Measurements from ENCODE around the gene CDH18.

Gene CDH18

DNA sequence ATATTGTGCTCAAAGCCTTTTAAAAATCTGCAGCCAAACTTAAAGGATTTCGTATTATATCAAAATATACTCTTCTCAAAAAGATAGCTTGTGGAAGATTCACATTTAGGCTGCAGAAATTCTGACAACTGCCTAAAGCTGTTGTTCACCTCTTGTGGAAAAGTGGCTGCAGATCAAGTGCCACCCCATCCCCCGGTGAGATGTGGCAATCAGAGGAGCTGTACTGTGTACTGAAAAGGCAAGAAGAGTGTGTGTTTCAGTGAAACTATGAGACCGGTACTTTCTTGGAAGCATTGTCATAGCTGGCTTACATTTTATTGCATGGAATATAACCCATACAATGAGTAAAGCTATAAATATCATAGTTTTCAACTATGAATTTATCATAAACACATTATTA is 64.3 kb downstream of the CDH18 start:
- no peak overlapping the region for H3K9ac ChIP-seq (ENCODE audit: low read length)
- H3K27me3 ChIP-seq (ENCODE audit: control insufficient read depth, insufficient read depth, low read length): no peaks in the 10 kb centered on the region
- no peaks in the 10 kb centered on the region for H3K4me1 ChIP-seq (ENCODE audit: control insufficient read depth, insufficient read depth, low read length)
- H3K27ac ChIP-seq (ENCODE audit: low read depth, low read length): no peak overlapping the region
- no peaks in the 10 kb centered on the region for H3K36me3 ChIP-seq (ENCODE audit: control insufficient read depth, insufficient read depth, low read length)
- no peak overlapping the region for H3K4me3 ChIP-seq (ENCODE audit: low read length)

DNA sequence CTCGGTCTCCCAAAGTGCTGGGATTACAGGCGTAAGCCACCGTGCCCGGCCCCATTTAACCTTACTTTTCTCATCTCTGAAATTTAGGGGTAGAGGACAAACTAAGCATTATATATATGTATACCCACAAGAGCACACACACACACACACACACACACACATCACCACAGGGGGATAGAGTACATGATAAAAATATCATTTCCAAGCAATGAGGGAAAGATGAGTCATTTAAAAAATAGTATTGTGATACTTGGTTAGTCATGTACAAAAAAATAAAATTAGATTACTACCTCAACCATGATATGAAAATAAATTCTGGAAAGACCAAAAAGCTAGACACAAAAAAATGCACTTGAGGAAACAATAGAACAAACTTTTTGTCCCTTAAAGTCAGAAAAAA is 67.2 kb downstream of the CDH18 start:
- no peaks in the 10 kb centered on the region for H3K4me1 ChIP-seq (ENCODE audit: control insufficient read depth, insufficient read depth, low read length)
- no peaks in the 10 kb centered on the region for H3K36me3 ChIP-seq (ENCODE audit: control insufficient read depth, insufficient read depth, low read length)
- H3K9ac ChIP-seq (ENCODE audit: low read length): no peak overlapping the region
- H3K27me3 ChIP-seq (ENCODE audit: control insufficient read depth, insufficient read depth, low read length): no peaks in the 10 kb centered on the region
- no peak overlapping the region for H3K4me3 ChIP-seq (ENCODE audit: low read length)
- H3K27ac ChIP-seq (ENCODE audit: low read depth, low read length): no peak overlapping the region

DNA sequence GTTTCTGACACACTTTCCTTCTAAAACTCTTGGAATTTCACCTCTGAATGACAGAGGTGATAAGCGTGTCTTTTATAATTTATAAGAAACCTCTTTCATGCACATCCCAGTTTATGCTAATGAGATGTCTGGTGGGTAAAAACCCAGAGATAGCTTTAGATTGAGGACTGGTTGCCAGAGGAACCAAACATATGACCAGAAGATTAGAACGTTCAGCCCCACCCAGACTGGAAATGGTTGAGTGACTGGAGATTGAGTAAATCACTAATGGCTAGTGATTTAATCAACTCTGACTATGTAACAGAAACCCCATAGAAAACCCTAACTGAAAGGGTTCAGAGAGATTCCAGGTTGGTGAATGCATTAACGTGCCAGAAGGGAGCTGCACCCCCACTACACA is 69.2 kb downstream of the CDH18 start:
- H3K4me3 ChIP-seq (ENCODE audit: low read length): no peak overlapping the region
- no peaks in the 10 kb centered on the region for H3K4me1 ChIP-seq (ENCODE audit: control insufficient read depth, insufficient read depth, low read length)
- H3K27me3 ChIP-seq (ENCODE audit: control insufficient read depth, insufficient read depth, low read length): no peaks in the 10 kb centered on the region
- H3K27ac ChIP-seq (ENCODE audit: low read depth, low read length): no peak overlapping the region
- H3K36me3 ChIP-seq (ENCODE audit: control insufficient read depth, insufficient read depth, low read length): no peaks in the 10 kb centered on the region
- H3K9ac ChIP-seq (ENCODE audit: low read length): no peak overlapping the region

DNA sequence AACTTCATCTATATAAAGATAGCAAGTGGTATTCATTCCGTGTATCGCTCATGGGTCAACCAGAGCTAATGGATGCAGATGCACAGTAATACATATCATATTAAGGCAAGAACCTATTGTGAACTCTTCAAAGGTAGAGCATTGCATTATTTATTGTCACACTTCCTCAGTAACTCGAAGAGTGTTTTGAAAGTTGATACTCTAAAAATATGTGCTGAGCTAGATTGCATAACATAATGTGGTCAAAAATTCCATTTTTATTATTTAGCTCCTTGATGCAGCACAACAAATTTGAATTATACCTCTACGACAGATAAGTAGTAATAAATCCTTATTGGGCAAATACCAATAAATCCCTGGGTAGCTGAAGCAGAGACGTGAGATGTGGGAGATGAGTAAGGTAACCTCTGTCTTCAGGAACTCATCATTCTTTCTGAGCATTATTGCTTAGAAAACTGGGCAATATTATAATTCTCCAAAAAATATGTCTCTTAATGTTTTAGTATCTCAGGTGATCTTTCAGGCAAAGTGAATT is 70.3 kb downstream of the CDH18 start:
- Histone ChIP-seq H3K36me3 (ENCODE audit: control insufficient read depth, insufficient read depth, low read length) (no peaks in the 10 kb centered on the region), H3K4me3 (ENCODE audit: low read length) (no peak overlapping the region), H3K9ac (ENCODE audit: low read length) (no peak overlapping the region), H3K4me1 (ENCODE audit: control insufficient read depth, insufficient read depth, low read length) (no peaks in the 10 kb centered on the region), H3K27me3 (ENCODE audit: control insufficient read depth, insufficient read depth, low read length) (no peaks in the 10 kb centered on the region), H3K27ac (ENCODE audit: low read depth, low read length) (no peak overlapping the region)

DNA sequence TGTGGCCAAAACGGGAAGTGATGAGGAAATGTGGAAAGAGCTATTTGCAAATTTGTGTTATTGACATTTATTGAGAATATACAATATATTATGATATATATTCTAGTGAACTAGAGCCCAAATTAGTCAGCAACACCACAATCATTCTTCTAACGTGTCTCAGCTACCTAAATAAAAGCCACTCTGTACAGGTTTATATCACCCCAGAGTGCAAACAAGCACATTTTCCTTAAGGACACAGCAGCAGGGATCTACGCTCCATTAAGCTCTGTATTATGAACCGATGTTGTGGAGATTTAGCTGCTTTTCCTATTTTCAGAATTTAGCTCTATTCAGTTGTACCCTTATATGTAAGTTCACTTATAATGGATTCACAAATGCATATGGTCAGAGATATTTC is 77.9 kb downstream of the CDH18 start:
- H3K9ac ChIP-seq (ENCODE audit: low read length): no peak overlapping the region
- no peak overlapping the region for H3K4me3 ChIP-seq (ENCODE audit: low read length)
- H3K36me3 ChIP-seq (ENCODE audit: control insufficient read depth, insufficient read depth, low read length): no peaks in the 10 kb centered on the region
- H3K27me3 ChIP-seq (ENCODE audit: control insufficient read depth, insufficient read depth, low read length): no peaks in the 10 kb centered on the region
- no peaks in the 10 kb centered on the region for H3K4me1 ChIP-seq (ENCODE audit: control insufficient read depth, insufficient read depth, low read length)
- no peak overlapping the region for H3K27ac ChIP-seq (ENCODE audit: low read depth, low read length)

DNA sequence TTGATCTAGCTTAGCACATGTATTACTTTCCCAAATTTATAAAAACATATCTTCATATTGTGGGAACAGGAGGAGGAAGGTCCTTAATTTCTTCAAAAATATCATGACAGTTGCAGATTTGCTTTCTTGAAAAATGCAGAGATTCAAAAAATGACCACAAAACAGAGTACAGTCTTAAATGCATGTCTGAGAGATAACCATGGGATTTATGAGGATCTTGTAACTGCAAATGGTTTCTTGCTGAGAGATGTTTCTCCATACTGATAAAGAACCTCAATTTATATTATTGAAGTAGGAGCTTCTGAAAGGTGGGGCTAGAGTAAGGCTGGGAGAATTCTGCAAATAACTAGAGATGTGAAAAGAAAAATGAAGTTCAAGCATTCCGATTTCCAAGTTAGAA is 83.2 kb downstream of the CDH18 start:
- Histone ChIP-seq H3K4me1 (ENCODE audit: control insufficient read depth, insufficient read depth, low read length) (no peaks in the 10 kb centered on the region), H3K4me3 (ENCODE audit: low read length) (no peak overlapping the region), H3K9ac (ENCODE audit: low read length) (no peak overlapping the region), H3K36me3 (ENCODE audit: control insufficient read depth, insufficient read depth, low read length) (no peaks in the 10 kb centered on the region), H3K27ac (ENCODE audit: low read depth, low read length) (no peak overlapping the region), H3K27me3 (ENCODE audit: control insufficient read depth, insufficient read depth, low read length) (no peaks in the 10 kb centered on the region)

DNA sequence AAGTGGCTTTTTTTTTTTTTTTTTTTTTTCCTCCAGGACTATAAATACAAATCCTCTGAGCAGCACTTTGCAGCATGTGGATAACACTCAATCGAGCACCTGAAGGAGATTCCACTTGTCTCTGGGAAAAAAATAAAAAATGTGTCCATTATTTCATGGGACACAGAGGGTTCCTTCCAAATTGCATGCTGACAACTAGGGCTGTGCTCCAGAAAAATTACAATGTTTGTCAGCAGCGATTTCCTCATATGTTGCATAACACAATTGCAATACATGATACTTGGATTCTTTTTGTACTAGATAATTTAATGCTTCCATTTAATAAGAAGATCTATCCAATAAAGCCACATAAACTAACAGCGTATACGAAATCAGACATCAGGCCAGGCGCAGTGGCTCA is 84.4 kb downstream of the CDH18 start:
- Histone ChIP-seq H3K4me3 (ENCODE audit: low read length) (no peak overlapping the region), H3K27ac (ENCODE audit: low read depth, low read length) (no peak overlapping the region), H3K4me1 (ENCODE audit: control insufficient read depth, insufficient read depth, low read length) (no peaks in the 10 kb centered on the region), H3K36me3 (ENCODE audit: control insufficient read depth, insufficient read depth, low read length) (no peaks in the 10 kb centered on the region), H3K27me3 (ENCODE audit: control insufficient read depth, insufficient read depth, low read length) (no peaks in the 10 kb centered on the region), H3K9ac (ENCODE audit: low read length) (no peak overlapping the region)

DNA sequence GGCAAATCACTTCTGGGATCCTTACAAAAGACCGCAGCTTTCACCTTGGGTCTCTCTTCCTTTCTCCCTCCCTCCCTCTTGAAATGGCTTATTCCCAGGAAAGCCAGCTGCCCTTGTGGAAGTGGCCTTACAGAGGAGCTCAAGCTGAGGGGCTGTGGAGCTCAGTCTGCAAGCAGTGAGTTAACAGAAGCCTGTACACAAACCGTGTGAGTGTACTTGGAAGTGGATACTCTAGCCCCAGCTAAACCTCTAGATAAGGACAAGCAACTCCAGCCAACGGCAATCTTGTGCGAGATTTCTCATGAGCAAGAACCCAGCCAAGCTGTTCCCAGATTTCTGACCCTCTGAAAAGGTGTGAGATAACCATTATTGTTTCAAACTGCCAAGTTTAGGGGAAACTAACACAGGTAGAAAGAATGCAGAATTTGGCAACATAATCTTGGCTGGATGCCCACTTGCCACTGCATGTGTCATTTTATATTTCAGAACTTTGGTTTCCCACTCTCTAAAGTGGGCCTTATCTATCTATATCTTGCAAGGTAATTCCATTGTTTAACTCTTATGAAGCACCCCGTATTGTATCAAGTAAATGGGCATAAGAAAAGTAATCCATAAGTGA is 85.6 kb downstream of the CDH18 start:
- Histone ChIP-seq H3K27me3 (ENCODE audit: control insufficient read depth, insufficient read depth, low read length) (no peaks in the 10 kb centered on the region), H3K9ac (ENCODE audit: low read length) (no peak overlapping the region), H3K4me3 (ENCODE audit: low read length) (no peak overlapping the region), H3K27ac (ENCODE audit: low read depth, low read length) (no peak overlapping the region), H3K4me1 (ENCODE audit: control insufficient read depth, insufficient read depth, low read length) (no peaks in the 10 kb centered on the region), H3K36me3 (ENCODE audit: control insufficient read depth, insufficient read depth, low read length) (no peaks in the 10 kb centered on the region)

DNA sequence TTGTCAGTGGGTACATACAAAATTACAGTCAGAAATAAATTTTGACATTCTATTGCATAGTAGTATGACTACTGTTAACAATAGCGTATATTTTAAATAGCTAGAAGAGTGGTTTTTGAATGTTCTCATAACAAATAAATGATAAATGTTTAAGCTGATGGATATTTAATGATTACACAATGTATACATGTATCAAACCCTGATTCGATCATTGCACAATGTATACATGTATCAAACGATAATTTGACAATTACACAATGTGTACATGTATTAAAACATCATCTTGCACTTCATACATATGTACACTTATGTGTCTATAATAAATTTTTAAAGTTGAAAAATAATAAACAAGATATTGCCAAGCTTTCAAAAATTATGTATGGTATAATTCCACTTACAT is 87.7 kb downstream of the CDH18 start:
- H3K4me1 ChIP-seq (ENCODE audit: control insufficient read depth, insufficient read depth, low read length): no peaks in the 10 kb centered on the region
- no peaks in the 10 kb centered on the region for H3K27me3 ChIP-seq (ENCODE audit: control insufficient read depth, insufficient read depth, low read length)
- H3K27ac ChIP-seq (ENCODE audit: low read depth, low read length): no peak overlapping the region
- no peak overlapping the region for H3K4me3 ChIP-seq (ENCODE audit: low read length)
- H3K9ac ChIP-seq (ENCODE audit: low read length): no peak overlapping the region
- H3K36me3 ChIP-seq (ENCODE audit: control insufficient read depth, insufficient read depth, low read length): no peaks in the 10 kb centered on the region

DNA sequence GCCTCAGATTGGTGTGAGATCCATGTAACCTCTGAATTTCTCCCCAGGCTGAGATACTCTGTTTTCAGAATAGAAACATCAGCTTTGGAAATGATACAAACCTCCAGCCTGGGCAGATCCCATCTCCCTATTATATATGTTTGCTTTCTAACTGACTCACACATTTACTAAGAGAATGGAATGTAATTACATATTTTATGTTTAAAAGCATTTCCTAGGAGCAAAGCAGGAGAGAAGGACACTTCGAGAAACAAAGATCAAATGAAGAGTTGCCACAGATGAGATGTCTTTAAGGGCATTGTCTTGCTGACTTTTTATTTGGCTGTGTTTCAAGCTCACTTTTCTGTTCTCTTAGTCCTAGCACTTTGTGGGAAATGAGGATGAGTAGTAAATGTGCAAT is 96.3 kb downstream of the CDH18 start:
- no peak overlapping the region for H3K27ac ChIP-seq (ENCODE audit: low read depth, low read length)
- H3K4me3 ChIP-seq (ENCODE audit: low read length): no peak overlapping the region
- H3K36me3 ChIP-seq (ENCODE audit: control insufficient read depth, insufficient read depth, low read length): no peaks in the 10 kb centered on the region
- no peaks in the 10 kb centered on the region for H3K27me3 ChIP-seq (ENCODE audit: control insufficient read depth, insufficient read depth, low read length)
- no peak overlapping the region for H3K9ac ChIP-seq (ENCODE audit: low read length)
- no peaks in the 10 kb centered on the region for H3K4me1 ChIP-seq (ENCODE audit: control insufficient read depth, insufficient read depth, low read length)

DNA sequence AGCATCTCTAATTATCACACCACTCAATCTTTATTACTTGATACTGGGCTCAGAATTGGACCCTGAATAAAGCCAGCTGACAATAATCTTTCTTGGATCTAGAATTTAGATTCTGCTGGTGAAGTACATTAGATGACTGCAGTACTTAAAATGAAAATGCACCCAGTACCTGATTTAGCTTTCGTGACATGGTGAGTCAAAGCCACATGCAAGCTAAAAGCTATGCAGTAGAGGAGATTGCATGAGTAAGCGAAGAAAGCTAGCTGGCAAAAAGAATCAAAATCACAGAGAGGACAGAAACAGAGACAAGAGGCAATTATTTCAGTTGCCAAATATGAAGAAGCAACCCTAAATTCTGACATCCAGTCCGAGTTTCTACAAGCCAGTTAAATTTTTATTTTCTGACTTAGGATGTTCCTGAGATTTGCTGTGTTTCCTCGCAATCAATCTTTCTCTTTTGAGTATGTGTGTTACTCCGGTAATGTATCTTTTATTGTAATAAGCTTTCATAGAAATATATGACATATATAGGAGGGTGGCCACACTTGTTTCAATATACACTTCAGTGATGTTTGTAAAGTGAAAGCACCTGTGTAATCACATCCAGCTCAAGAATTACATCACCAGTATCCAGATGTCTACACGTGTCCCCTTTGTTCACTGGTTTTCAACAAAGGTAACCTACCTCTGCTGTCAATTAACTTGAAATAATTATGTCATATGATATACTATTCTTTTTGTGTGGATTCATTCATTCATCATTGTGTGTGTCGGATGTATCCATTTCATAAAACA is 101.7 kb downstream of the CDH18 start:
- H3K4me1 ChIP-seq (ENCODE audit: control insufficient read depth, insufficient read depth, low read length): no peaks in the 10 kb centered on the region
- no peak overlapping the region for H3K4me3 ChIP-seq (ENCODE audit: low read length)
- no peak overlapping the region for H3K9ac ChIP-seq (ENCODE audit: low read length)
- no peaks in the 10 kb centered on the region for H3K36me3 ChIP-seq (ENCODE audit: control insufficient read depth, insufficient read depth, low read length)
- H3K27ac ChIP-seq (ENCODE audit: low read depth, low read length): no peak overlapping the region
- H3K27me3 ChIP-seq (ENCODE audit: control insufficient read depth, insufficient read depth, low read length): no peaks in the 10 kb centered on the region

DNA sequence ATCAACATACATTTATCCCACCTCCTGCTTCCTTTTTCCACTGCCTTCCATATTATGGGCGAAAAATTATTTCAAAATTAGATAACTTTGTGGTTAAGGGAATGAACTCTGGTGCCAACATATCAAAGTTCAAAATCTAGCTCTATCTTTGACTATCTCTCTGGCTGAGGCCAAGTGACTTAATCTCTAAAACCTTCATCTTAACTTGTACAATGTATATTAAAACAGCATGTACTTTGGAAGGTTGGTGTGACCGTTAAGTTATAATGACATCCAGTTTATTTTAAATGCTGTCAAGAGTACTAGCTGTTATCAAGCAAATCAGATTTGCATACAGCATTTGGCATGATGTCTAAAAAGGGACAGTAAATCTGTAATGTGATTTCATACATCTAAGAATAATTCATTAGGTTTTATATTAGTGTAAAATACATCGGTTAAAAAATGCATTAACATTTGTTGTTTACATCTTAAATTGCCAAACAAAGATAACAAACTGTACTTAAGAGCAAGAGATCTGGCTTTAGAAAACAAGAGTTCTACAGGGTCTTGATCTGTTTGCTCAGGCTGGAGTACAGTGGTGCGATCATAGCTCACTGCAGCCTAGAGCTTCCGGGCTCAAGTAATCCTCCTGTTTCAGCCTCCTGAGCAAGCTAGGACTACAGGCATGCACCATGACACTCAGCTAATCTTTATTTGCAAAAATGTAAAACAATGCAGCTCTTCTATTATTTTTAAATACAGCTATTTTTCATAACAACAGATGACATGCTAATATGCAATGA is 102.8 kb downstream of the CDH18 start:
- Histone ChIP-seq H3K4me1 (ENCODE audit: control insufficient read depth, insufficient read depth, low read length) (no peaks in the 10 kb centered on the region), H3K36me3 (ENCODE audit: control insufficient read depth, insufficient read depth, low read length) (no peaks in the 10 kb centered on the region), H3K27ac (ENCODE audit: low read depth, low read length) (no peak overlapping the region), H3K4me3 (ENCODE audit: low read length) (no peak overlapping the region), H3K9ac (ENCODE audit: low read length) (no peak overlapping the region), H3K27me3 (ENCODE audit: control insufficient read depth, insufficient read depth, low read length) (no peaks in the 10 kb centered on the region)

Data from rectal smooth muscle tissue (tissue), 1 donor.